ENCODE measurements around the gene ANKRD27.
"Not testable (repeated sequence)": the region's sequence is repeated elsewhere in the genome, so short reads cannot be mapped to it uniquely, and the experiment has no call there.

The ANKRD27 gene

DNA sequence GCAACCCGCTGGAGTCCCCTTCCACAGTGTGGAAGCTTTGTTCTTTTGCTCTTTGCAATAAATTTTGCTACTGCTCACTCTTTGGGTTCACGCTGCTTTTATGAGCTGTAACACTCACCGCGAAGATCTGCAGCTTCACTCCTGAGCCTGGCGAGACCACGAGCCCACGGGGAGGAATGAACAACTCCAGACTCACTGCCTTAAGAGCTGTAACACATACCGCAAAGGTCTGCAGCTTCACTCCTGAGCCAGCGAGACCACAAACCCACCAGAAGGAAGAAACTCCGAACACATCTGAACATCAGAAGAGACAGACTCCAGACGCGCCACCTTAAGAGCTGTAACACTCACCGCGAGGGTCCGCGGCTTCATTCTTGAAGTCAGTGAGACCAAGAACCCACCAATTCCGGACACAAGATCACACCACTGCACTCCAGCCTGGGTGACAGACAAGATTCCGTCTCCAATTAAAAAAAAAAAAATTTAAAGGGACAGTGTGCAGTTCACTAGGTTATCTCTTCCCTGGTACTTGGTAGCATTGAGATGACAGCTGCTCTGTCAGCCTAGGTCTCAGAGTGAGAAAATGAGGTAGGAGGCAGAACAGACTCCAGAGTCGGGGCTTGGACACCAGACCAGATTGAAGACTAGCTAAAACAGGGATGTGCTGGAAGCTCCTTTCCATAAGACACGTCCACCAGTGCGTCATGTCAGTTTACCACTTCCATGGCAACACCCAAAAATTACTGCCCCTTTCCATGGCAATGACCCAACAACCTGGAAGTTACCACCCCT is 102.1 kb downstream of the ANKRD27 start:
- Mint-ChIP-seq H3K27ac (peak overlapping the region; percentile 83), H3K4me1 (peaks cover 15% of the 10 kb centered on the region), H3K4me3 (peak overlapping the region; percentile 82)
- H3K9me3 Mint-ChIP-seq, H3K27me3 Mint-ChIP-seq, H3K36me3 Mint-ChIP-seq: not testable (repeated sequence)

GRCh38 chr19:32571471-32572075 is 103.4 kb downstream of the ANKRD27 start:
- H3K9me3 Mint-ChIP-seq, H3K36me3 Mint-ChIP-seq, H3K27me3 Mint-ChIP-seq, H3K4me3 Mint-ChIP-seq, H3K27ac Mint-ChIP-seq: not testable (repeated sequence)
- H3K4me1 Mint-ChIP-seq: peaks cover 15% of the 10 kb centered on the region

DNA sequence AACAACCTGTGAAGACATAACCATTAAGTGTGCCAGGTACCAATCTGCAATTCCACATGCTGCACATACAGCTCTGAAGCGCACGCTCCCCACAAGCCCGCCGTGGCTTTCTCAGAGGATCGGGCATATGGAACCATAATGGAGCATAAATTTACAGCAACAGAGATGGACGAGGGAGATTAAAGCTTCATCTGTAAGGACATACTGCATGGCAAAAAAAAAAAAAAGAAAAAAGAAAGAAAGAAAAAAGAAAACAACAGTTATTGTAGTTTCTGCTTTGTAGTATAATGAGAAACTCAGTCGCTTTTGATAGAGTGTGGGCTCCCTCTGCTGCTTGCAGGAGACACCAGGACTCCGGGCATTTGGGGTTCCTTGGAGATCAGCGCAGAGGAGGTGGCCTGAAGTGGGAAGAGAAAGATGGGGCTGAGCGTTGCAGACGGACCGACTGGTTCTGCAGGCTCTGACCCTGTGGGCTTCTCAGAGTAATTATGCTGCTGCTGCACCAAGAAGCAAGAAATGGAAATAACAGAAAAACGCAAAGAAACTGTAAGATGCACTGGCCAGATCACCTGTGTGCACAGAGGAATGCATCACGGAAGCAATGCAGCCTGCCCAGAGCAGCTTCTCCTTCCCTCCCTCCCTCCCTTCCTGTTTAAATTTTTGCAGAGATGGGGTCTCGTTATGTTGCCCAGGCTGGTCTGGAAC is 104.7 kb downstream of the ANKRD27 start:
- H3K4me1 Mint-ChIP-seq: peaks cover 15% of the 10 kb centered on the region

DNA sequence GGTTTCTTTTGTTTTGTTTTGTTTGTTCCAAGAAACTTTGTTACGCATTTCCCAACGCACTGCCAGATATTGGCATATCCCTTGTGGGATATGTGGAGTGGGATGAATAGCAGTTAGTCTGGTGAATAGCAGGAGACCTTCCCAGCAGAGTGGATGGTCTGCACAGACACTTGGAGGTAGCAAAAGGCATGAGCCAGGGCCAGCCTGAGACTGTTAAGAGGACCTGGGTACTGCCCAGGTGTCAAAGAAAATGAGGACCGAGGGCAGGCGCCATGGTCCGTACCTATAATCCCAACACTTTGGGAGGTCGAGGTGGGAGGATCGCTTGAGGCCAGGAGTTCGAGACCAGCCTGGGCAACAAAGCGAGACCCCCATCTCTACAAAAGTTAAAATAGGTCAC is 107.5 kb downstream of the ANKRD27 start:
- no peaks in the 10 kb centered on the region for H3K9me3 Mint-ChIP-seq
- H3K36me3 Mint-ChIP-seq: no peaks in the 10 kb centered on the region
- H3K4me3 Mint-ChIP-seq: no peak overlapping the region
- no peak overlapping the region for H3K27ac Mint-ChIP-seq
- peaks cover 8% of the 10 kb centered on the region for H3K4me1 Mint-ChIP-seq
- H3K27me3 Mint-ChIP-seq: peaks cover 5% of the 10 kb centered on the region

More for the DNA sequence above, 104.7 kb downstream of the ANKRD27 start:
- Mint-ChIP-seq H3K4me3 (no peak overlapping the region), H3K27me3 (peaks cover 5% of the 10 kb centered on the region), H3K36me3 (no peaks in the 10 kb centered on the region), H3K9me3 (no peaks in the 10 kb centered on the region), H3K27ac (no peak overlapping the region)

GRCh38 chr19:32566246-32566830 is 108.6 kb downstream of the ANKRD27 start:
- Mint-ChIP-seq H3K27ac (no peak overlapping the region), H3K36me3 (no peaks in the 10 kb centered on the region), H3K4me3 (no peak overlapping the region), H3K27me3 (peaks cover 5% of the 10 kb centered on the region), H3K4me1 (peaks cover 7% of the 10 kb centered on the region), H3K9me3 (no peaks in the 10 kb centered on the region)

GRCh38 chr19:32563761-32564160 is 111.2 kb downstream of the ANKRD27 start:
- no peak overlapping the region for H3K4me3 Mint-ChIP-seq
- H3K27ac Mint-ChIP-seq: no peak overlapping the region
- H3K9me3 Mint-ChIP-seq: no peaks in the 10 kb centered on the region
- H3K36me3 Mint-ChIP-seq: no peaks in the 10 kb centered on the region
- H3K27me3 Mint-ChIP-seq: no peaks in the 10 kb centered on the region
- no peaks in the 10 kb centered on the region for H3K4me1 Mint-ChIP-seq

- Mint-ChIP-seq H3K4me1 (no peaks in the 10 kb centered on the region), H3K36me3 (no peaks in the 10 kb centered on the region), H3K4me3 (no peak overlapping the region), H3K27ac (no peak overlapping the region), H3K9me3 (no peaks in the 10 kb centered on the region), H3K27me3 (peaks cover 2% of the 10 kb centered on the region)
Measured at GRCh38 chr19:32558607-32559228, 116.3 kb downstream of the ANKRD27 start.

GRCh38 chr19:32555786-32556185 is 119.2 kb downstream of the ANKRD27 start:
- Mint-ChIP-seq H3K4me3 (no peak overlapping the region), H3K36me3 (no peaks in the 10 kb centered on the region), H3K9me3 (no peaks in the 10 kb centered on the region), H3K27me3 (peaks cover 2% of the 10 kb centered on the region), H3K4me1 (no peaks in the 10 kb centered on the region), H3K27ac (no peak overlapping the region)

DNA sequence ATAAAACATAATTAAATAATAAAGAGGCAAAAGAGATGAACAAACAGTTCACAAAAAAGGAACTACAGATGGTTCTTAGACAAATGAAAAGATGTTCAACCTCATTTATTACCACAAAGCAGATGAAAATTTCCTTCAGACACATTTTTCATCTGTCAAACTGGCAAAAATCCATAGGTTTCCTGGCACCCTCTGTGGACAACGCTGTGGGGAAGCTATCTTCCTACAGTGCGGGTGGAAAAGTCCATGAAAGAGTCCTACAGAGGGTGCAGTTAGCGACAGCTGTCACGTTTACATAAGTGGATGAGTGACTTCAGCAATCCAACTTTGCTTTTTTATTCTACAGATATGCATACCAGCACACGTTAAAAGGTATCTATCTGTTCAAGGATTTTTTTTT is 124.3 kb downstream of the ANKRD27 start:
- no peaks in the 10 kb centered on the region for H3K36me3 Mint-ChIP-seq
- H3K27me3 Mint-ChIP-seq: no peaks in the 10 kb centered on the region
- no peaks in the 10 kb centered on the region for H3K4me1 Mint-ChIP-seq
- H3K27ac Mint-ChIP-seq: no peak overlapping the region
- H3K4me3 Mint-ChIP-seq: no peak overlapping the region
- no peaks in the 10 kb centered on the region for H3K9me3 Mint-ChIP-seq

All from activated naive CD4-positive, alpha-beta T cell treated with anti-CD3 and anti-CD28 coated beads, Interleukin-2, amount 50 U/mL, for 24 hours (primary cell).